Dedifferentiated amniotic fluid mesenchymal stem cell (primary cell): ENCODE measurements around the gene RAMAC.
"Not testable (repeated sequence)": the region's sequence is repeated elsewhere in the genome, so short reads cannot be mapped to it uniquely, and the experiment has no call there.

Source experiments
- DNase-seq: peaks from one replicate; pipeline ENCODE4 v3.0.0-alpha.2; 2016; ENCODE audit errors: extremely low spot score

RAMAC gene

DNA sequence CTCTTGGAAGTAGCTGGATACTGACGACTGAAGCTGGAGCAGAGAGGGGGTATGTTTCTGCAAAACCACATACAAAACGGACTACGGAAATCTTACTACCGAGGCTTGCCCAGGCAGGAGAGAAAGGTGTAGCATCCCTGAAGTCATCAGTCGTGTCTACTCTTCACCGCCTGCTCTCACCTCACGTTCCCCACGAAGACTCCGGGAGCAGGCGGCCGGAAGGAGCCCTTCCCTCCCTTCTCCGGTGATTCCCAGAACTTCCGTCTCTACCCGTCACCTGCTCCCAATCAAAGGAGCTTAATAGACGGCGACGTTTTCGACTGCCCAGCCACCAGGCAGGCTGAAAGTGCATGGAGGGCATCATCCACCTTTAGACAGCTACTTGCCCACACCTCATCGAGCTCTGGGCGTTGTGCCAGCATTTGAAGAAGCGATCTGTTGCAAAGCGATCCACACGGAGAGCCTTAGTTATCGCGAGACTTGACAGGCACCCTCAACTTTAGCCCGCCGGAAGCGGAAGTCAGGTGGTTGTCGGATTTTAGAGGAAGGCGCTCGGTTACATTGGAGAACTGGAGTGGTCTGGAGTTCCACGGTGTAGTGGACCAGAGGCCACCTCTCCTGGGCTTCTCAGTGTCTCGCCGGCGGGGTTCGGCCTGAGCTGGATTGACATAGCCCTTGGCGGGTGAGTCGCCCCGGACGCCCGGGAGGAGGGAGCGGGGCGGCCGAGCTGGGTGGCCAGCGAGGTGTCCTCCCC is at the start of gene RAMAC:
Gene RAMAC (plus strand): TSS at position 523 of the 754 bp plus-strand sequence. CDS start 2,809 bp downstream, outside the sequence.
- peak; percentile 97 for DNase-seq

GRCh38 chr15:82936966-82937711 is 48.9 kb upstream of the RAMAC start:
- no peak for DNase-seq

DNA sequence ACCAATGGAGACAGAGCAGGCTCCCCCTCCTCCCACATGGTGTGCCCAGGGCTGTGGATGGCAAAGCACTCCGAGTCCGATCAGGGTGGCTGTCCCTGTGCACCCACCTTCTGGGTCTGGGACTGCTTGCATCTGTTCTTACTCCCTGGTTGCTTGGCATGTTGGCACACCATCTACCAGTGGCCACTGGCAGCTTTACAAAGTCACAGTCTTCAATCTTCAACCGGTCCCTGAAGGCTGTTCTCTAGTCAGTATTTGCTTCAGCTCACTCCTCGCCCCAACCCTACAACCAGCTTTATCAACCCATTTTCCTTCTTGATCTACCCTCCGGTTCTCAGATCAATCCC is 48.3 kb upstream of the RAMAC start:
- no peak for DNase-seq

GRCh38 chr15:82939678-82940077 is 46.3 kb upstream of the RAMAC start:
- not testable (repeated sequence) for DNase-seq

- no peak for DNase-seq
Observed at GRCh38 chr15:82942691-82943090, 43.3 kb upstream of the RAMAC start.

GRCh38 chr15:82943176-82943575 is 42.8 kb upstream of the RAMAC start:
- DNase-seq: no peak

DNA sequence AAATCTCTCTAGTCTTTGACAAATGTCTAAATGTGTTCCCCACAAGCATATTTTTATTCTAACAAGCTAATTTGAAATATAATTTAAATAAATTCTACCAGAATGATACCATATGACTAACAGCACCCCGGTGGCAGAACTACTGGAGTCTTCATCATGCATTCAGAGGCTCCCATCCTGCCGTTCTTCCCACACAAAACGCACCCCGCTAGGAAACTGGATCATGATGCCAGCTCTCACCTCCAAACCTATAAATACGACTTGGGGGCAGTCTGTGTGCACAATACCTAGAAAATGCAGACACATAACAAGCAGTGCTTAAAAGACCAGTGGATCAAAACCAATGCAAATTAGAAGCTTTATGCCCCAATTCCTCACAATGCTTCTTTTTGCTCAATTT is 42.0 kb upstream of the RAMAC start:
- no peak for DNase-seq

DNA sequence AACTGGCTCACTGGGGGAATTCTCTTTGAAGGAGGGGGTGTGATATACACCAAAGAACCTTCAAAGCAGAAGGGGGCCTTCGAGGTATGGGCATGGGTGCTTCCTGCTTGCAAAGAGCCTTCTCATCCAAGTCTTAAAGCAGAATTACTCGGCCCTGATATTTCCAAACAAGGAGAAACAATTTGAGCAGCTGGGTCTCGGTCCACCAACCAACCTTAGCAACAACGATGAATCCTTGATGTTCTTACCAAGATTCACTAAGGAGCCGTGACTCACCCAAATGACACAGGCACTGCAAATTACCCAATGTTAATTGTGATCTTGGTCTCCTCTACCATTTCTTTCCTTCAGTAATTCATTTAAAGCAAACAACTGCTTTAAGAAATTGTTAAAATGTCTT is 41.2 kb upstream of the RAMAC start:
- no peak for DNase-seq

DNA sequence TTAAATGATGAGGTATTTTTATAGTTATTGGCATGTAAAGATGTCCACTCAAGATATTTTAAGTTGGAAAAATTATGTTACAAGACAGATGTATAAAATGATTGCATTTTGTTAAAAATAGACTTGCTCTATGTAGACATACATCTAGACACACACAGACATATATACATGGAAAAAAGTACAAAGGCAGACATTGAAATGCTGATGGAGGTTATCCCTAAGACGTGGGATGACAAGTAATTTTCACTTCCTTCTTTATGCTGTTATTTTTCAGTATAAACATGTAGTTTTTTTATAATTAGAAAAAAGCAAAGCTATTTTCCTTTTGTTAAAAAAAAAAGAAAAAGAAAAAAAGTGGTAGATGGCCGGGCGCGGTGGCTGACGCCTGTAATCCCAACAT is 40.7 kb upstream of the RAMAC start:
- DNase-seq: no peak

GRCh38 chr15:82946155-82946701 is 39.8 kb upstream of the RAMAC start:
- DNase-seq: no peak

DNA sequence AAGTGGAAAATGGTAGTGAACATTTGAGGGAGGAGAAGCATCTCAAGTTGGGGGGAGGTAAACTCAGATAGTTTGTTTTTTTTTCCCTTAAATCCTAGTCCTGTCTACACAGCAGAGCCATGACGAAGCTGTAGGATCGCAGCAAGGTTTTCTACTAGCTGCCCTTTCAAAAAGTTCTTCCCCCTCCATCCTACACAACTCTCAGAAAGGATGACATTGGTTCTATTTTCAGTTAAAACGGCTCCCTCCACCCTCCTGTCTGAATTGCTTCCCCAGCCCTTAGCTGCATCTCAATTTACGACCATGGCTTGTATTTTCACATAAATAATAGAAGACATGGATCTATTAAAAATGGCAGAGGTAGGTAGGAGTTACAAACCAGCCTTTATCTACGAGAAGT is 35.7 kb upstream of the RAMAC start:
- DNase-seq: no peak

DNA sequence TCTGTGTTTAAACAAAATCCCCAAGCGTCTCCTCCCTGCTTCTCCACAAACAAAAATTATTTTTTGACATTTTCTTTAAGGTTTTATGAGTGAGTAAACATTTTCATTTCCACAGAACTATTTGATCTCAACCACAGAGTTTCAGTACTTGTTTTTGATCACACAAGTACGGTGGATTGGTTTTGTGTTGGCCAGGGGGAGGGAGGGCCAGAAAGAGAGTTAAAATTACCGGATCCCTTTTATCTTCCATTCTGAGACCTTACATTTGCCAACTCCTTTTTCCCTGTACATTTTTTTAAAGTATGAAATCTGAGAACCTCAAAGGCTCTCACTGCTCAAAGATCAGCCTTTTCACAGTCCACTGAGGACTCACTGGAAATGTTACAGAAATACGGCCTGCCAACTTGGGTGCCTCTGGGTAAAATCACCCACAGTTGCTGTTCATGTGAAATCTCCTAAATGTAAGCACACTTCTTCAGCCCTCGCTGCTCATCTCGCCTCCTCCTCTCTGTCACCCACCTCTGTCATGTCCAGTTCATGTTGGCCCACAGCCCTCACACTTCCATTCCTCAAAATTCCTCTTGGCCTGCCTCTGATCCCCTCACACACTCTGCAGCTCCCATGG is 35.2 kb upstream of the RAMAC start:
- no peak for DNase-seq

- DNase-seq: no peak
Observed at GRCh38 chr15:82951472-82952157, 34.4 kb upstream of the RAMAC start.

DNA sequence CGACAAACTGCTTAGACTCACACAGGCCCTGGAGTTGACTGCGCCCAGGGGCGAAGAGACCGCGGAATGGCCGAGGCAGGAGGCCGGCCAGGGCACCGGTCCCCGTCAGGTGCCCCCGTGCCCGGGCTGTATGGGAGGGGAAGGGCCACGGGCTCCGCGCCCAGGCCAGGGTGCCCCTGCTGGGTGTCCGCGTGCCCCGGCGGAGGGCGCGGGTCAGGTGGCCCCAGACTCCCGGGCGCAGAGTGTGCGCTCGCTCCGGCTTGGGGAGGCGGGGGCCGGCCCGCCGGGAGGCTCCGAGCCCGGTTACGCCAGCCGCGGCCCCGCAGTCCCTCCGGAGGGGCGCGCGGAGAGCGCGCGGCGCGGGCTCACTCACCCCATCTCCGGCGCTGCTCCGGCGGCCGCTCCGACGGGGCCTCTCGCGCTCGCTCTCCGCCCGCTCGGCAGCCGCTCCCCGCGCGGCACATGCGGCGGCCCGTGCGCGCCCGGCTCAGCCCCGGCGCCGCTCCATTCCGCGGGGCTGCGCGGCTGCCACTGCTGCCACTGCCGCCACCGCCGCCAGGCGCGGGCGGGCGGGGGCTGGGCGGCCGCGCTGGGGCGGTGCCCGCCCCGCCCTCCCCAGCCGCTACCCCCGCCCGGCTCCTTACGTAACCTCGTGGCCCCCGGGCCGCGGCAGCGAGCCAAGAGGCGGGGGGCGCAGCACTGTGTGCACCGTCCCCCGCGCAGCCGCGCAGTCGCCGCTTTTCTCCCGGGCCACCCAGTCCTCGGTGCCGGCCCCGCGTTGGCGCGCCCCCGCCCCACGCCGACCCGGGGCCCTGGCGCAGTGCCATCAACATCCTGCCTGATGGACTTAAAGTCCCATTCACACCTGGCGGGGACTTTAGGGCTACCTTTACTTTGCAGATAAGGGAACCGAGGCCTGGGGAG is 33.6 kb upstream of the RAMAC start, which contains the start of gene HOMER2:
Gene HOMER2 (minus strand): TSS at position 563 of the 924 bp plus-strand sequence. CDS start 185 bp downstream, at position 378.
- DNase-seq: no peak

DNA sequence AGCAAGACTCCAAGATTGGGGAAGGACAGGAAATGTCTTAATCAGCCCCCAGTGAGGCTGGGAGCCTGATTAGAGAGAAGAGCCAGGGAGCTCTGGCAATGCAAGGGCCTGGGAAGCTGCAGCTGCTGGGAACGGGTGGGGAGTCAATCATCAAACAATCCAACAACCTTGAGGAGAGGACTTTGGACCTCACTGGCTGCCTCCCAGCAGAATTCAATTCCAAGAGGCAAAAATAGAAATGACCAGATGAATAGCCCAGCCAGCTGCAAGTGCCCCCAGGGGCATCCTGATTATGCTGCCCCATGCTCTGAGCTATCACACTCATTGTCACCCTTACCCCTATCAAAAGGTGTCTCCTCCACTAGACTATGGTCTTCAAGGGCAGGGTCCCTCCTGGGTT is 27.4 kb upstream of the RAMAC start:
- DNase-seq: no peak

DNA sequence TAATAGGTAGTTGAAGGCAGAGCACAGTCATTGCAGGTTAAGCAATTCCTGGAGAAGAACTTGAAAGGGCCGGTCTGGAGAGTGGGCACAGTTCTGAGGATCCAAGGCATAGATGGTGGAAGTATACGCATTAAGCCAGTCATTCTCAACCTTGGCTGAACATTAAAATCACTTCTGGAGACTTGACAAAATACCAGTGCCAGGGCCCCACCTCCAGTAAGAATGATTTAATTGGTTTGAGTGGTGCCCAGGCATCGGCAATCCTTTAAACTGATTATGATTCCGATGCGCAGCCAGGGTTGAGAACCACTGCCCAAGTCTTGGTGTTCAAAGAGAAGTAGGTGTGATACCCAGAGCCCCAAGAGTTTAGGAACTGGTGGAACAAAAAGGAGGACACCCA is 26.6 kb upstream of the RAMAC start:
- DNase-seq: no peak

- no peak for DNase-seq
Observed at GRCh38 chr15:82960766-82961165, 25.2 kb upstream of the RAMAC start.

- DNase-seq: no peak
Observed at GRCh38 chr15:82963471-82964341, 22.3 kb upstream of the RAMAC start.

GRCh38 chr15:82964890-82965289 is 21.1 kb upstream of the RAMAC start:
- no peak for DNase-seq

DNA sequence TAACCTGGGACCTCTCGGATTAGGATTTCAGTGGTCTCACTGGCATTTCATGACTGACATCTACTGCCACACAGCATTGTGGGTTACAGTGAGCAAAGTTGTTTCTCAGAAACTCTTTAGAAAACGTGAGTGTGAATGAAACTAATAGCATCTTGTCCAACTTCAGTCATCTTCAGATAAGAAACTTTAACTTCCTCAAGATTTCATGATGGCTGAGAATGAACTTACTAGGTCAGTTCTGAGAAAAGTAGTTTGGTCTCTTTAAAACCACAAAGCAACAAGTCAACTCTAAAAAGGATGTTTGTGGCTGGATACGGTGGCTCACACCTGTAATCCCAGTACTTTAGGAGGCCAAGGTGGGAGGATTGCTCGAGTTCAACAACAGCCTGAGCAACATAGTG is 19.3 kb upstream of the RAMAC start:
- no peak for DNase-seq
